OCI-LY1 (cell line): ENCODE results near the gene BMPER.

ENCODE experiments used
- H2AFZ ChIP-seq: fragments of 200-600 bp; sonication (generic), shearing (Covaris generic); 2 replicates; pipeline ENCODE4 v1.6.0; 2014; ENCODE audit warnings: antibody characterized with exemption, mild to moderate bottlenecking, low read length
- H3F3A ChIP-seq: fragments of 200-600 bp; sonication (generic), shearing (Covaris generic); 2 replicates; pipeline ENCODE4 v1.6.0; 2014; ENCODE audit warnings: mild to moderate bottlenecking, antibody characterized with exemption, low read length, moderate library complexity; ENCODE audit not compliant: insufficient read depth
- H3K27ac ChIP-seq: fragments of 200-600 bp; sonication (generic); 2 replicates; pipeline ENCODE4 v1.5.1; 2014; ENCODE audit warnings: low read length, mixed run types, mild to moderate bottlenecking, low read depth; ENCODE audit not compliant: poor library complexity, severe bottlenecking
- H3K27me3 ChIP-seq: fragments of 200-600 bp; sonication (generic); 2 replicates; pipeline ENCODE4 v1.6.0; 2014; ENCODE audit warnings: antibody characterized with exemption, mild to moderate bottlenecking, low read length, moderate library complexity; ENCODE audit not compliant: insufficient read depth
- H3K36me3 ChIP-seq: fragments of 200-600 bp; sonication (generic); 2 replicates; pipeline ENCODE4 v1.6.1; 2014; ENCODE audit warnings: mild to moderate bottlenecking, antibody characterized with exemption, low read length, moderate library complexity, mixed read lengths; ENCODE audit not compliant: insufficient read depth
- H3K4me1 ChIP-seq: fragments of 200-600 bp; sonication (generic); 2 replicates; pipeline ENCODE4 v1.5.1; 2014; ENCODE audit warnings: mild to moderate bottlenecking, low read length, moderate library complexity; ENCODE audit not compliant: insufficient read depth, severe bottlenecking
- H3K4me2 ChIP-seq: fragments of 200-600 bp; sonication (generic), shearing (Covaris generic); 2 replicates; pipeline ENCODE4 v1.6.1; 2014; ENCODE audit warnings: low read length
- H3K4me3 ChIP-seq: fragments of 200-600 bp; sonication (generic); 2 replicates; pipeline ENCODE4 v1.5.1; 2014; ENCODE audit warnings: low read length, low read depth, mild to moderate bottlenecking, mixed read lengths; ENCODE audit not compliant: poor library complexity, severe bottlenecking
- H3K79me2 ChIP-seq: fragments of 200-600 bp; shearing (Covaris generic); 2 replicates; pipeline ENCODE4 v1.6.1; 2016; ENCODE audit warnings: mixed run types, low read length, mixed read lengths; ENCODE audit not compliant: insufficient read depth
- H3K9ac ChIP-seq: fragments of 200-600 bp; sonication (generic), shearing (Covaris generic); 2 replicates; pipeline ENCODE4 v1.6.1; 2014; ENCODE audit warnings: mild to moderate bottlenecking, low read length, mixed read lengths
- H3K9me2 ChIP-seq: fragments of 200-600 bp; sonication (generic), shearing (Covaris generic); 2 replicates; pipeline ENCODE4 v1.6.1; 2014; ENCODE audit warnings: low read depth, mild to moderate bottlenecking, low read length, mixed read lengths
- H3K9me3 ChIP-seq: fragments of 200-600 bp; shearing (Covaris generic); 2 replicates; pipeline ENCODE4 v1.6.1; 2014; ENCODE audit warnings: low read length, mixed read lengths
- H4K20me1 ChIP-seq: fragments of 200-600 bp; sonication (generic), shearing (Covaris generic); 2 replicates; pipeline ENCODE4 v1.6.0; 2016; ENCODE audit warnings: mild to moderate bottlenecking, low read length; ENCODE audit not compliant: insufficient read depth
- EZH2 ChIP-seq: fragments of 200-600 bp; sonication (generic), shearing (Covaris generic); IDR thresholded peaks from 2 replicates; pipeline ENCODE4 v1.8.0; 2017; ENCODE audit warnings: borderline replicate concordance, mixed run types, mild to moderate bottlenecking, antibody characterized with exemption, low read length, moderate library complexity, mixed read lengths
- TF ChIP-seq, protein P1 (sequence below): fragments of 200-600 bp; sonication (generic), shearing (Covaris generic); IDR thresholded peaks from 2 replicates; pipeline ENCODE4 v1.5.1; 2017; ENCODE audit warnings: mild to moderate bottlenecking, antibody characterized with exemption, low read length, moderate library complexity, mixed read lengths

The BMPER gene

DNA sequence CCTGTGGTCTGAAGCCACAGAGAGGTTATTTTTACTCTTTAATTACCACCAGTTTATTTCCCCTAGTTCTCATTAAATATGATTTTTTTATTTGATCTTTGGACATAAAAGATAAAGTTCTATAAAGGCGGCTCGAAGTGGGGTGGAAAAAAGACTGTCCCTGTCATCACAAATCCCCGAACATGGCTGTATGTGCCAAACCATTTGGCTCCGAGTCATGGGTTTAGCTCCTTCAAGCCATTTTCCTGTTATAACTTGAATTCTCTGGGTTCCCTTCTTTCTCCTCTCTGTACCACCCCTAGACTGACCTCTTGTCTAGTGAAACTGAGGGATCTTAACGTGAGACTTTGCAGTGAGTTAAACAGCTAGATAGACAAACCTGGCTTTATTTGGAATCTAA is 181.6 kb downstream of the BMPER start:
- no peaks in the 10 kb centered on the region for H3K4me1 ChIP-seq
- no peaks in the 10 kb centered on the region for H3K27me3 ChIP-seq
- TF ChIP-seq, protein P1, sequence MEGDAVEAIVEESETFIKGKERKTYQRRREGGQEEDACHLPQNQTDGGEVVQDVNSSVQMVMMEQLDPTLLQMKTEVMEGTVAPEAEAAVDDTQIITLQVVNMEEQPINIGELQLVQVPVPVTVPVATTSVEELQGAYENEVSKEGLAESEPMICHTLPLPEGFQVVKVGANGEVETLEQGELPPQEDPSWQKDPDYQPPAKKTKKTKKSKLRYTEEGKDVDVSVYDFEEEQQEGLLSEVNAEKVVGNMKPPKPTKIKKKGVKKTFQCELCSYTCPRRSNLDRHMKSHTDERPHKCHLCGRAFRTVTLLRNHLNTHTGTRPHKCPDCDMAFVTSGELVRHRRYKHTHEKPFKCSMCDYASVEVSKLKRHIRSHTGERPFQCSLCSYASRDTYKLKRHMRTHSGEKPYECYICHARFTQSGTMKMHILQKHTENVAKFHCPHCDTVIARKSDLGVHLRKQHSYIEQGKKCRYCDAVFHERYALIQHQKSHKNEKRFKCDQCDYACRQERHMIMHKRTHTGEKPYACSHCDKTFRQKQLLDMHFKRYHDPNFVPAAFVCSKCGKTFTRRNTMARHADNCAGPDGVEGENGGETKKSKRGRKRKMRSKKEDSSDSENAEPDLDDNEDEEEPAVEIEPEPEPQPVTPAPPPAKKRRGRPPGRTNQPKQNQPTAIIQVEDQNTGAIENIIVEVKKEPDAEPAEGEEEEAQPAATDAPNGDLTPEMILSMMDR = no peak
- TF ChIP-seq EZH2 = no peak
- no peak overlapping the region for H3K27ac ChIP-seq
- H4K20me1 ChIP-seq = no peaks in the 10 kb centered on the region
- H2AFZ ChIP-seq = no peak overlapping the region
- no peaks in the 10 kb centered on the region for H3F3A ChIP-seq
- no peaks in the 10 kb centered on the region for H3K36me3 ChIP-seq
- H3K9me3 ChIP-seq = no peaks in the 10 kb centered on the region
- no peaks in the 10 kb centered on the region for H3K79me2 ChIP-seq
- no peak overlapping the region for H3K9ac ChIP-seq
- H3K9me2 ChIP-seq = no peaks in the 10 kb centered on the region
- H3K4me2 ChIP-seq = no peak overlapping the region
- no peak overlapping the region for H3K4me3 ChIP-seq

DNA sequence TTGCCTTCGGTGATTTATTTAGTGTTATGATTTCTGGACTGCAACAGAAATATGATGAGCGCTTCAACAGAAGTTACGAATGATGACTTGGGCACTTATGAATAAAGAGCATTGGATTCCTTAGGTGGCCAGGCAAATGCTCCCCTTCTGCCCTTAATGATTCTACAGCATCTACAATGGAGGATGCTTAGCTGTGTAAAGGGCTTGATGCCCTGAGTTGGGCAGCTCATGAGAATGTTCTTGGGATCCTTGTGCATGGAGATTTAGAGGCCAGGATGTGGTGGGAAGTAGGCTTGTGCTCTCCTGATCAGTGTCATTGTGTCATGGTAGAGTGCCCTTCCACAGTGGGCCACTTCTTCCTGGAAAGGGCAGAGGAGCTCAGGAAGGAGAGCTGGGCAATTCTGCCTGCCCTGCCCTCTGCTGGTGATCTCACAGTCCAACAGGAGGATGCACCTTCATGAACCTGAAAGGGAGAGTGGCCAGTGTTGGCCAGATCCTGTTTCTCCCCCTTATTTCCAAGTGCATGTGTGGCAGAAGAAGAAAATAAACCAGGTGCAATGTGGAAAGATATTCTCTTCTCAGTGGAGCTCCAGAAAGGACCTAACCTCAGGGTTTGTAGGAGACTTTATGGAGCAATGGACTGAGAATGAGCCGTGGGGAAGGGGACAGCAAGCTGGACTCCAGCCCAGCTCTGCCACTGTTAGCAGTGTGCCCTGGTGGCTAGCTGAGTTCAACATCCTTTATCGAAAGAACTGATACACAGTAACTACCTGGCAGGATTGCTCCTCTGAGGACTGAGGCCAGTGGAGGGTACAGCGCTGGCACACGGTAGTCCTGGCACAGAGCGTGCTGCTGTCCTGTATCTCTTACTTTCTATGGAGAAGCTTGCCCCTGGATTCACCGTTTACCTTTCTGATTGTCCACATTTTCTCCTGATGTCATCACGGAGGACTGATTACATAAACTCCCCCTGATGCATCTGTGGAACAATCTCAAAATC is 182.9 kb downstream of the BMPER start:
- H2AFZ ChIP-seq = no peak overlapping the region
- no peaks in the 10 kb centered on the region for H3K36me3 ChIP-seq
- H3K9me2 ChIP-seq = no peaks in the 10 kb centered on the region
- no peaks in the 10 kb centered on the region for H3K79me2 ChIP-seq
- no peak for TF ChIP-seq EZH2
- TF ChIP-seq, protein P1 = peak; percentile 65
- no peak overlapping the region for H3K4me2 ChIP-seq
- H3K27me3 ChIP-seq = no peaks in the 10 kb centered on the region
- no peak overlapping the region for H3K9ac ChIP-seq
- no peaks in the 10 kb centered on the region for H4K20me1 ChIP-seq
- no peak overlapping the region for H3K27ac ChIP-seq
- no peaks in the 10 kb centered on the region for H3K9me3 ChIP-seq
- no peaks in the 10 kb centered on the region for H3F3A ChIP-seq
- no peaks in the 10 kb centered on the region for H3K4me1 ChIP-seq
- no peak overlapping the region for H3K4me3 ChIP-seq

DNA sequence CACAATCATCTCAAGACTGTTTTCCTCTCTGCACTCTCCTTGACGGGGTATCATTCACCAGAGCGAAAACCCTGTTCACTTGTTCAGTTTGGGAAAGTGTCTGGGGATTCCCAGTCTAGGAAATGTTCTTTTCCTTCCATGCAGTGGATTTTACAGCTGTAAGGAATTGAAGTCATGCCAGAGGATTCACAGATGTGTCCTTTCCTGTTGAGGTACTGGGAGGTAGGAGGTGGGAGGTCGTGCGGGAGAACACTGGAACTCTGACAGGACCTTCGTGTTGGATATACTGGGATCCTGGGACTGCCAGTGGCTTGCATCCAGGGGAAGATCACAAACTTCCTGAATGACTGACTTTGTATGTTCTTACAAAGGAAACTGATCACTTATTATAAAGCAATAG is 185.5 kb downstream of the BMPER start:
- Histone ChIP-seq H2AFZ (no peak overlapping the region), H3K27me3 (no peaks in the 10 kb centered on the region), H4K20me1 (no peaks in the 10 kb centered on the region), H3K9me2 (no peaks in the 10 kb centered on the region), H3K4me3 (no peak overlapping the region), H3K4me1 (no peaks in the 10 kb centered on the region), H3F3A (no peaks in the 10 kb centered on the region), H3K27ac (no peak overlapping the region), H3K4me2 (no peak overlapping the region), H3K36me3 (no peaks in the 10 kb centered on the region), H3K9ac (no peak overlapping the region), H3K79me2 (no peaks in the 10 kb centered on the region), H3K9me3 (no peaks in the 10 kb centered on the region)
- no peak for TF ChIP-seq EZH2
- TF ChIP-seq, protein P1 = no peak
